ENCODE data around the gene PDXK.

PDXK gene

GRCh38 chr21:43689556-43690337 lies 29.2 kb upstream of the PDXK start:
- Histone ChIP-seq H2BK15ac (ENCODE audit: low read length) (no peak overlapping the region), H3K4me2 (ENCODE audit: insufficient read depth, low read length, poor library complexity, severe bottlenecking) (no peak overlapping the region), H3K18ac (ENCODE audit: low read length) (no peak overlapping the region), H2AFZ (ENCODE audit: low read length) (no peak overlapping the region), H3K14ac (ENCODE audit: low read length) (no peak overlapping the region), H4K8ac (ENCODE audit: low read depth, low read length) (no peak overlapping the region), H2BK12ac (ENCODE audit: low read length) (no peak overlapping the region), H3K27ac (replicated peaks; ENCODE audit: low read length) (no peak overlapping the region), H3K79me1 (ENCODE audit: low read depth, low read length) (peaks cover 3% of the 10 kb centered on the region), H2BK120ac (ENCODE audit: low read depth, low read length) (no peak overlapping the region), H2AK5ac (ENCODE audit: low read depth, low read length) (no peak overlapping the region), H3K23ac (ENCODE audit: low read depth, low read length, poor library complexity) (peak overlapping the region; percentile 17), H3K27me3 (ENCODE audit: control insufficient read depth in 3 of 3, insufficient read depth in 3 of 3, low read depth in 1 of 3, low read length in 3 of 3) (no peaks in the 10 kb centered on the region), H3K4ac (ENCODE audit: low read length) (no peak overlapping the region), H2BK5ac (ENCODE audit: low read length) (no peak overlapping the region), H3K9me3 (replicated peaks in 1 of 2; ENCODE audit: control insufficient read depth in 2 of 2, insufficient read depth in 1 of 2, low read depth in 1 of 2, low read length in 2 of 2) (no peaks in the 10 kb centered on the region), H3K4me3 (ENCODE audit: low read length in 2 of 2) (no peak overlapping the region), H4K91ac (ENCODE audit: low read depth, low read length, poor library complexity) (no peak overlapping the region), H3K36me3 (replicated peaks in 1 of 2; ENCODE audit: control insufficient read depth in 2 of 2, insufficient read depth in 2 of 2, low read length in 2 of 2) (peaks cover 84 to 100% of the 10 kb centered on the region in 2 donors), H3K4me1 (ENCODE audit: control insufficient read depth in 2 of 2, insufficient read depth in 1 of 2, low read depth in 1 of 2, low read length in 2 of 2) (no peaks in the 10 kb centered on the region), H3K9ac (ENCODE audit: low read depth, low read length, poor library complexity) (no peak overlapping the region)
- no CpG with 5 or more reads among the region's 32 CpGs for WGBS, 2 donors (ENCODE audit: extremely low coverage in 2 of 2, insufficient read length in 2 of 2, insufficient replicate concordance in 1 of 2)
- DNase-seq (ENCODE audit: low spot score): no peak

- no peak overlapping the region for H2BK120ac ChIP-seq (ENCODE audit: low read depth, low read length)
- H2AK5ac ChIP-seq (ENCODE audit: low read depth, low read length): no peak overlapping the region
- H3K18ac ChIP-seq (ENCODE audit: low read length): no peak overlapping the region
- H4K91ac ChIP-seq (ENCODE audit: low read depth, low read length, poor library complexity): no peak overlapping the region
- H3K79me1 ChIP-seq (ENCODE audit: low read depth, low read length): peaks cover 3% of the 10 kb centered on the region
- DNase-seq (ENCODE audit: low spot score): no peak
- no peak overlapping the region for H3K27ac ChIP-seq (replicated peaks; ENCODE audit: low read length)
- no peaks in the 10 kb centered on the region for H3K9me3 ChIP-seq (replicated peaks in 1 of 2; ENCODE audit: control insufficient read depth in 2 of 2, insufficient read depth in 1 of 2, low read depth in 1 of 2, low read length in 2 of 2)
- peaks cover 80 to 100% of the 10 kb centered on the region in 2 donors for H3K36me3 ChIP-seq (replicated peaks in 1 of 2; ENCODE audit: control insufficient read depth in 2 of 2, insufficient read depth in 2 of 2, low read length in 2 of 2)
- no peak overlapping the region for H2BK15ac ChIP-seq (ENCODE audit: low read length)
- H3K4me3 ChIP-seq (ENCODE audit: low read length in 2 of 2): no peak overlapping the region
- H2BK5ac ChIP-seq (ENCODE audit: low read length): no peak overlapping the region
- no peak overlapping the region for H3K14ac ChIP-seq (ENCODE audit: low read length)
- H3K4me1 ChIP-seq (ENCODE audit: control insufficient read depth in 2 of 2, insufficient read depth in 1 of 2, low read depth in 1 of 2, low read length in 2 of 2): no peaks in the 10 kb centered on the region
- H2BK12ac ChIP-seq (ENCODE audit: low read length): no peak overlapping the region
- no peaks in the 10 kb centered on the region for H3K27me3 ChIP-seq (ENCODE audit: control insufficient read depth in 3 of 3, insufficient read depth in 3 of 3, low read depth in 1 of 3, low read length in 3 of 3)
- H3K4ac ChIP-seq (ENCODE audit: low read length): no peak overlapping the region
- no peak overlapping the region for H3K9ac ChIP-seq (ENCODE audit: low read depth, low read length, poor library complexity)
- no peak overlapping the region for H2AFZ ChIP-seq (ENCODE audit: low read length)
- H3K23ac ChIP-seq (ENCODE audit: low read depth, low read length, poor library complexity): no peak overlapping the region
- no peak overlapping the region for H4K8ac ChIP-seq (ENCODE audit: low read depth, low read length)
- H3K4me2 ChIP-seq (ENCODE audit: insufficient read depth, low read length, poor library complexity, severe bottlenecking): no peak overlapping the region
- WGBS, 2 donors (ENCODE audit: extremely low coverage in 2 of 2, insufficient read length in 2 of 2, insufficient replicate concordance in 1 of 2): no CpG with 5 or more reads among the region's 7 CpGs
These were observed 28.6 kb upstream of the PDXK start for GRCh38 chr21:43690346-43690745.

- Histone ChIP-seq H3K36me3 (replicated peaks in 1 of 2; ENCODE audit: control insufficient read depth in 2 of 2, insufficient read depth in 2 of 2, low read length in 2 of 2) (peaks cover 76 to 100% of the 10 kb centered on the region in 2 donors), H2AK5ac (ENCODE audit: low read depth, low read length) (no peak overlapping the region), H4K8ac (ENCODE audit: low read depth, low read length) (no peak overlapping the region), H3K27me3 (ENCODE audit: control insufficient read depth in 3 of 3, insufficient read depth in 3 of 3, low read depth in 1 of 3, low read length in 3 of 3) (no peaks in the 10 kb centered on the region), H3K4me2 (ENCODE audit: insufficient read depth, low read length, poor library complexity, severe bottlenecking) (no peak overlapping the region), H3K27ac (replicated peaks; ENCODE audit: low read length) (no peak overlapping the region), H4K91ac (ENCODE audit: low read depth, low read length, poor library complexity) (no peak overlapping the region), H3K9me3 (replicated peaks in 1 of 2; ENCODE audit: control insufficient read depth in 2 of 2, insufficient read depth in 1 of 2, low read depth in 1 of 2, low read length in 2 of 2) (no peaks in the 10 kb centered on the region), H3K23ac (ENCODE audit: low read depth, low read length, poor library complexity) (peak overlapping the region; percentile 9), H3K4me1 (ENCODE audit: control insufficient read depth in 2 of 2, insufficient read depth in 1 of 2, low read depth in 1 of 2, low read length in 2 of 2) (no peaks in the 10 kb centered on the region), H3K4me3 (ENCODE audit: low read length in 2 of 2) (no peak overlapping the region), H3K4ac (ENCODE audit: low read length) (no peak overlapping the region), H3K14ac (ENCODE audit: low read length) (no peak overlapping the region), H3K79me1 (ENCODE audit: low read depth, low read length) (peaks cover 5% of the 10 kb centered on the region), H2BK5ac (ENCODE audit: low read length) (no peak overlapping the region), H3K9ac (ENCODE audit: low read depth, low read length, poor library complexity) (no peak overlapping the region), H2BK12ac (ENCODE audit: low read length) (no peak overlapping the region), H2BK15ac (ENCODE audit: low read length) (no peak overlapping the region), H2AFZ (ENCODE audit: low read length) (no peak overlapping the region), H3K18ac (ENCODE audit: low read length) (no peak overlapping the region), H2BK120ac (ENCODE audit: low read depth, low read length) (no peak overlapping the region)
- no peak for DNase-seq (ENCODE audit: low spot score)
- WGBS, 2 donors (ENCODE audit: extremely low coverage in 2 of 2, insufficient read length in 2 of 2, insufficient replicate concordance in 1 of 2): no CpG with 5 or more reads among the region's 25 CpGs
These were observed 27.7 kb upstream of the PDXK start for GRCh38 chr21:43691086-43691795.

- Histone ChIP-seq H3K9me3 (replicated peaks in 1 of 2; ENCODE audit: control insufficient read depth in 2 of 2, insufficient read depth in 1 of 2, low read depth in 1 of 2, low read length in 2 of 2) (no peaks in the 10 kb centered on the region), H3K4me3 (ENCODE audit: low read length in 2 of 2) (no peak overlapping the region), H2AK5ac (ENCODE audit: low read depth, low read length) (no peak overlapping the region), H4K8ac (ENCODE audit: low read depth, low read length) (no peak overlapping the region), H3K27ac (replicated peaks; ENCODE audit: low read length) (no peak overlapping the region), H3K79me1 (ENCODE audit: low read depth, low read length) (peaks cover 7% of the 10 kb centered on the region), H3K23ac (ENCODE audit: low read depth, low read length, poor library complexity) (no peak overlapping the region), H3K36me3 (replicated peaks in 1 of 2; ENCODE audit: control insufficient read depth in 2 of 2, insufficient read depth in 2 of 2, low read length in 2 of 2) (peaks cover 72 to 100% of the 10 kb centered on the region in 2 donors), H2BK5ac (ENCODE audit: low read length) (no peak overlapping the region), H2BK12ac (ENCODE audit: low read length) (no peak overlapping the region), H3K27me3 (ENCODE audit: control insufficient read depth in 3 of 3, insufficient read depth in 3 of 3, low read depth in 1 of 3, low read length in 3 of 3) (no peaks in the 10 kb centered on the region), H3K14ac (ENCODE audit: low read length) (peak overlapping the region; percentile 38), H2BK15ac (ENCODE audit: low read length) (no peak overlapping the region), H3K4me1 (ENCODE audit: control insufficient read depth in 2 of 2, insufficient read depth in 1 of 2, low read depth in 1 of 2, low read length in 2 of 2) (no peaks in the 10 kb centered on the region), H2AFZ (ENCODE audit: low read length) (no peak overlapping the region), H4K91ac (ENCODE audit: low read depth, low read length, poor library complexity) (no peak overlapping the region), H3K4ac (ENCODE audit: low read length) (no peak overlapping the region), H3K18ac (ENCODE audit: low read length) (no peak overlapping the region), H2BK120ac (ENCODE audit: low read depth, low read length) (no peak overlapping the region), H3K4me2 (ENCODE audit: insufficient read depth, low read length, poor library complexity, severe bottlenecking) (no peak overlapping the region), H3K9ac (ENCODE audit: low read depth, low read length, poor library complexity) (no peak overlapping the region)
- no CpG with 5 or more reads among the region's 10 CpGs for WGBS, 2 donors (ENCODE audit: extremely low coverage in 2 of 2, insufficient read length in 2 of 2, insufficient replicate concordance in 1 of 2)
- no peak for DNase-seq (ENCODE audit: low spot score)
These were observed 27.1 kb upstream of the PDXK start for GRCh38 chr21:43691801-43692200.
